Peyer's patch (tissue), 4 donors: Measurements from ENCODE around the gene KLHL29.

Experiments used
- CTCF ChIP-seq, 6 experiments: fragments of 450-650 bp in 4 of 6; fragments of 200-600 bp in 2 of 6; sonication (generic) in 1 of 6; IDR thresholded peaks; one replicate each; pipeline ENCODE4 v1.5.1; 2017 to 2019; ENCODE audit warnings: antibody characterized with exemption in 6 of 6, mild to moderate bottlenecking in 3 of 6, moderate library complexity in 1 of 6
- POLR2A ChIP-seq, 2 donors: fragments of 450-650 bp; IDR thresholded peaks; one replicate each; pipeline ENCODE4 v1.5.1; 2017; ENCODE audit warnings: antibody characterized with exemption in 2 of 2, mild to moderate bottlenecking in 2 of 2, moderate library complexity in 2 of 2

DNA sequence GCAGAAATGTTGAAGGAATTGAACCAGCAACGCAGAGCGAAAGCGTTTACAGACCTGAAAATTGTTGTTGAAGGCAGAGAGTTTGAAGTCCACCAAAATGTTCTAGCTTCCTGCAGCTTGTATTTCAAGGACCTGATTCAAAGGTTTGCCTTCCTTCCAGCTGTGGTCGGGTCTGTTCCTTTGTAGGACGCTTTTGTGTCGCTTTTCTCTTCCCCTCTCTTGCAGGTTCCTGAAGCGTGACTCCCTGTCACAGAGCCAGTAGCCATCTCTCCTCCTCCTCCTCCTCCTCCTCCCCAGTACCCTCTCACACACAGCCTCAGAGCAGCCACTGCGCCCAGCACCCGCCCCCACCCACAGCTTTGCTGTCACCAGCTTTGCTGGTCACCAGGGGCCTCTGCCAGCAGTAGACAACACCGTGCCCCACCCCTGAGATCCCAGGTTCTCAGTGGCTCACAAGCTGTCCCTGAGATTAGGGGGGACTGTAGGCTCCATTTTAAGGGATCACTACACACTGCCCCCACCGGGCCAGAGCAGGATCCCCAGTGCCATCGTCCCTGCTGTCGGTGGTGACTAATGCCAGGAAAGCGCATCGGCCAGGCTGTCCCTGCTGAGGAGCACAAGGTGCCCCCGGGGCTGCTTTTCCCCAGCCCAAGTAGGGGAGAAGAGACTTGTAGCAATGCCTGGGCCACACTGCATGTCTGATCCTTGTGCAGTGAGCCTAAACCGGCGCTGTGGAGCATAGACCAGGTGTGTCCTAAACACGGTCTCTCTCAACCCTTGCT lies 299.6 kb downstream of the KLHL29 start:
- TF ChIP-seq POLR2A (IDR thresholded peaks at IDR 0.05) (no peak), CTCF (IDR thresholded peaks at IDR 0.05) (no peak)
